B cell (primary cell): Measurements from ENCODE around the gene KRT82. TPM values are rescaled to one million over a fixed set of nuclear protein-coding genes. Genes with fewer than 3 reads are reported as not detected.

Experiments used
- ATAC-seq: fragments of 200-7000 bp; cut with Tn5 transposase; one replicate; pipeline ENCODE4 v1.10.0; 2021; ENCODE audit warnings: low read depth, mild to moderate bottlenecking, moderate number of reproducible peaks, moderate library complexity
- CTCF ChIA-PET: fragments of 350-600 bp; sonication (Branson Sonifier 250); formaldehyde crosslinking; loops from one replicate; lab custom pipeline; 2021; ENCODE audit warnings: antibody characterized with exemption, inconsistent platforms; lab: Charles Lee
- POLR2A ChIA-PET: fragments of 350-600 bp; sonication (Branson Sonifier 250); formaldehyde crosslinking; loops from one replicate; lab custom pipeline; 2021; ENCODE audit warnings: antibody characterized with exemption; lab: Charles Lee
- DNase-seq: peaks from one replicate; pipeline ENCODE4 v3.0.0; 2013
- H2AFZ ChIP-seq: 2 replicates; pipeline ENCODE4 v1.6.1; 2012; ENCODE audit warnings: mild to moderate bottlenecking, low read depth, low read length; ENCODE audit not compliant: insufficient read depth, poor library complexity, severe bottlenecking
- H3K27ac ChIP-seq, 2 donors: 1 replicate in 1 of 2; 2 replicates in 1 of 2; pipeline ENCODE4 v1.5.1; 2012 to 2013; ENCODE audit warnings: low read length in 2 of 2, mild to moderate bottlenecking in 2 of 2, moderate library complexity in 1 of 2
- H3K27me3 ChIP-seq, 4 experiments: fragments of 200-600 bp in 1 of 4; sonication (generic) in 1 of 4; replicated peaks in 1 of 4; 1 replicate in 2 of 4; 2 replicates in 2 of 4; pipeline versions ENCODE4 v1.6.1 to v1.7.0; 2013 to 2016; ENCODE audit warnings: low read length in 3 of 4, mild to moderate bottlenecking in 2 of 4, mixed read lengths in 1 of 4, moderate library complexity in 1 of 4; ENCODE audit not compliant: insufficient read depth in 4 of 4, control insufficient read depth in 3 of 4; ENCODE audit errors: control extremely low read depth in 1 of 4
- H3K36me3 ChIP-seq, 2 experiments: replicated peaks in 1 of 2; 1 replicate in 1 of 2; 2 replicates in 1 of 2; pipeline versions ENCODE4 v1.6.1 to v1.7.1; 2013; ENCODE audit warnings: low read length in 1 of 2; ENCODE audit not compliant: insufficient read depth in 2 of 2, control insufficient read depth in 1 of 2; ENCODE audit errors: control extremely low read depth in 1 of 2, extremely low read depth in 1 of 2
- H3K4me1 ChIP-seq, 2 donors: fragments of 200-600 bp in 1 of 2; sonication (generic) in 1 of 2; 1 replicate in 1 of 2; 2 replicates in 1 of 2; pipeline versions ENCODE4 v1.5.1 to v1.6.1; 2013 to 2017; ENCODE audit warnings: low read length in 2 of 2; ENCODE audit not compliant: control insufficient read depth in 2 of 2, insufficient read depth in 2 of 2
- H3K4me2 ChIP-seq: replicated peaks from 2 replicates; pipeline ENCODE3; 2012; ENCODE audit warnings: mild to moderate bottlenecking, low read depth, low read length; ENCODE audit not compliant: poor library complexity, severe bottlenecking
- H3K4me3 ChIP-seq, 5 experiments: fragments of 200-600 bp in 1 of 5; sonication (generic) in 1 of 5; 1 replicate in 3 of 5; 2 replicates in 2 of 5; pipeline versions ENCODE4 v1.5.1 to v1.7.0; 2011 to 2016; ENCODE audit warnings: low read length in 4 of 5, mild to moderate bottlenecking in 4 of 5, low read depth in 2 of 5, control low read depth in 1 of 5, moderate library complexity in 1 of 5; ENCODE audit not compliant: insufficient read depth in 1 of 5; ENCODE audit errors: control extremely low read depth in 1 of 5, extremely low read depth in 1 of 5
- H3K79me2 ChIP-seq: fragments of 200-600 bp; sonication (generic); one replicate; pipeline ENCODE4 v1.6.0; 2016; ENCODE audit warnings: low read length; ENCODE audit not compliant: control insufficient read depth, insufficient read depth
- H3K9ac ChIP-seq: fragments of 200-600 bp; sonication (generic); 2 replicates; pipeline ENCODE4 v1.6.1; 2017; ENCODE audit warnings: mild to moderate bottlenecking, low read length, moderate library complexity
- H3K9me3 ChIP-seq, 3 donors: one replicate each; pipeline versions ENCODE4 v1.6.1 to v1.7.1; 2013; ENCODE audit warnings: low read length in 2 of 3; ENCODE audit not compliant: control insufficient read depth in 2 of 3, insufficient read depth in 1 of 3; ENCODE audit errors: control extremely low read depth in 1 of 3
- H4K20me1 ChIP-seq: 2 replicates; pipeline ENCODE4 v1.6.0; 2012; ENCODE audit warnings: mild to moderate bottlenecking, low read length; ENCODE audit not compliant: insufficient read depth, control insufficient read depth, poor library complexity, severe bottlenecking
- H3K27ac Mint-ChIP-seq: one replicate; pipeline ENCODE4 v1.8.0; 2021; ENCODE audit warnings: mixed read lengths
- H3K27me3 Mint-ChIP-seq: one replicate; pipeline ENCODE4 v1.8.0; 2021; ENCODE audit warnings: mixed read lengths
- H3K4me1 Mint-ChIP-seq: one replicate; pipeline ENCODE4 v1.8.0; 2021; ENCODE audit warnings: mixed read lengths
- H3K4me3 Mint-ChIP-seq: one replicate; pipeline ENCODE4 v1.8.0; 2021; ENCODE audit warnings: mixed read lengths
- H3K9me3 Mint-ChIP-seq: one replicate; pipeline ENCODE4 v1.8.0; 2022; ENCODE audit warnings: mixed read lengths; ENCODE audit not compliant: insufficient read depth
- EZH2 ChIP-seq: IDR thresholded peaks from 2 replicates; pipeline ENCODE4 v1.6.1; 2012; ENCODE audit warnings: borderline replicate concordance, low read depth, mild to moderate bottlenecking, moderate library complexity, low read length; ENCODE audit not compliant: insufficient read depth, poor library complexity, severe bottlenecking
- WGBS: methylation state at CpG from one replicate; pipeline ENCODE4 v1.1.5; 2013; ENCODE audit warnings: missing lambda C conversion rate; ENCODE audit not compliant: insufficient coverage; 5-methylcytosine and 5-hydroxymethylcytosine counted together
- intact Hi-C: fragments of 100-400 bp; cut with micrococcal nuclease; formaldehyde crosslinking; loops from one replicate; pipeline ENCODE4 v1.10.0; 2022
- polyA plus RNA-seq: library from polyadenylated mRNA; depleted of rRNA; stranded (reverse); fragments of >200 nt; gene quantifications from 2 replicates; pipeline ENCODE4 v1.2.3, GENCODE V29; 2012
- total RNA-seq, 2 donors: library from RNA; stranded (reverse); fragments of 120-200 nt in 1 of 2; gene quantifications; 1 replicate in 1 of 2; 2 replicates in 1 of 2; pipeline versions ENCODE4 v1.2.3 to v1.2.4, GENCODE V29; 2013 to 2022
- TF ChIP-seq, protein P1 (sequence below): fragments of 200-600 bp; IDR thresholded peaks from one replicate; pipeline ENCODE4 v1.8.0; 2022; ENCODE audit warnings: antibody characterized with exemption, mild to moderate bottlenecking

The KRT82 gene
- total and polyA plus RNA-seq, 2 donors (not counting 1 experiment from before 2014, with no cell fraction given) = not detected

DNA sequence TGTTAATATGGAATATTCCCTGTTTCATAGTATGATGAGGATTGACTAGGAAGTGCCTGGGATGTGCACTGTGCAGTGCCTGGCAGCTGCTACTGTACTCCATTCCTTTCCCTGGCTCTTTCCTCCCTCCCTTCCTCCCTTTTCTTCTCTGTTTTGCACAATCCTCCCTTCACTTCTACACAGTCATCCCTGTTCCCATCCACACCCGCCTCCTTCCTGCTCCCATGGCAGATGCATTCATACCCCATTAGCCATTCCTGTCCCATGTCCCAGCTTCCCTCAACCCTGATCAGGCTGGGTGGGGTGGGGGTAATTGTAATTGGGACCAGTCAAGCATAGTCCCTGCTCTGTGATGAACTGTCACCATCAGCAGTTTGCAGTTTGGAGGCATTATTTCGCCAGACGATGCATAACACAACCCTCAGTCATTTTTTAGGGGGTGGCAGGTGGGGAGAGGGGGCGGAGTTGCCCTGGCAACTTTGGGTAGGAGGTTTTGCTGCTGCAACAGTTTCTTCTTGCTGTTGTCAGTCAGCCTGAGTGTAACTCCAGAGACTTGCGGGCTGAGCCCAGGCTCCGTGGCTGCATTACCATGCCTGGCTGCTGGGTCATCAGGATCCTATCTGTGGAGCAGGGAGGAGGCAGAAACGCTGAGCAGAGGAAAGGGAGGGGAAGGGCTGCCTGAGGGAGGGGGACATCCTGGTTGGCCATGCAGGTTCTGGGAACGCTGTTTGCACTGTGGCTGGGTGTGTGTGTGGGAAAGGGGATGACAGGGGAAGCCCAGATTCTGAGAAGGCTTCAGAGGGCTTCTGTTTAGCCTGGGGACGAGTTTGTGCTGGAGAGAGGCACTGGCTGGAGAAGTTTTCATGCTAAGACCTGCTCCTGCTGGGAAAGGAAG, 16.6 kb downstream of the KRT82 start:
- no peak overlapping the region for H3K27ac ChIP-seq
- peaks cover 0 to 4% (median 0%) of the 10 kb centered on the region in 4 experiments for H3K27me3 ChIP-seq
- no peaks in the 10 kb centered on the region for H4K20me1 ChIP-seq
- no peak overlapping the region for H2AFZ ChIP-seq
- no peaks in the 10 kb centered on the region for H3K9me3 Mint-ChIP-seq
- POLR2A ChIA-PET = no interaction called here
- H3K4me3 ChIP-seq = no peak overlapping the region
- ATAC-seq = no peak
- no peak overlapping the region for H3K27ac Mint-ChIP-seq
- no peaks in the 10 kb centered on the region for H3K4me1 ChIP-seq
- no peak for DNase-seq
- WGBS = 68% methylated on average over 7 of the region's 9 CpGs
- peaks cover 10% of the 10 kb centered on the region for H3K27me3 Mint-ChIP-seq
- H3K9me3 ChIP-seq = no peaks in the 10 kb centered on the region
- CTCF ChIA-PET = no interaction called here
- no peak overlapping the region for H3K9ac ChIP-seq
- H3K4me1 Mint-ChIP-seq = no peaks in the 10 kb centered on the region
- H3K36me3 ChIP-seq = no peaks in the 10 kb centered on the region
- no peak overlapping the region for H3K4me3 Mint-ChIP-seq
- H3K4me2 ChIP-seq = no peak overlapping the region
- intact Hi-C loops = no loop called here
- TF ChIP-seq, protein P1, sequence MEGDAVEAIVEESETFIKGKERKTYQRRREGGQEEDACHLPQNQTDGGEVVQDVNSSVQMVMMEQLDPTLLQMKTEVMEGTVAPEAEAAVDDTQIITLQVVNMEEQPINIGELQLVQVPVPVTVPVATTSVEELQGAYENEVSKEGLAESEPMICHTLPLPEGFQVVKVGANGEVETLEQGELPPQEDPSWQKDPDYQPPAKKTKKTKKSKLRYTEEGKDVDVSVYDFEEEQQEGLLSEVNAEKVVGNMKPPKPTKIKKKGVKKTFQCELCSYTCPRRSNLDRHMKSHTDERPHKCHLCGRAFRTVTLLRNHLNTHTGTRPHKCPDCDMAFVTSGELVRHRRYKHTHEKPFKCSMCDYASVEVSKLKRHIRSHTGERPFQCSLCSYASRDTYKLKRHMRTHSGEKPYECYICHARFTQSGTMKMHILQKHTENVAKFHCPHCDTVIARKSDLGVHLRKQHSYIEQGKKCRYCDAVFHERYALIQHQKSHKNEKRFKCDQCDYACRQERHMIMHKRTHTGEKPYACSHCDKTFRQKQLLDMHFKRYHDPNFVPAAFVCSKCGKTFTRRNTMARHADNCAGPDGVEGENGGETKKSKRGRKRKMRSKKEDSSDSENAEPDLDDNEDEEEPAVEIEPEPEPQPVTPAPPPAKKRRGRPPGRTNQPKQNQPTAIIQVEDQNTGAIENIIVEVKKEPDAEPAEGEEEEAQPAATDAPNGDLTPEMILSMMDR = no peak
- no peak for TF ChIP-seq EZH2
- H3K79me2 ChIP-seq = no peaks in the 10 kb centered on the region

DNA sequence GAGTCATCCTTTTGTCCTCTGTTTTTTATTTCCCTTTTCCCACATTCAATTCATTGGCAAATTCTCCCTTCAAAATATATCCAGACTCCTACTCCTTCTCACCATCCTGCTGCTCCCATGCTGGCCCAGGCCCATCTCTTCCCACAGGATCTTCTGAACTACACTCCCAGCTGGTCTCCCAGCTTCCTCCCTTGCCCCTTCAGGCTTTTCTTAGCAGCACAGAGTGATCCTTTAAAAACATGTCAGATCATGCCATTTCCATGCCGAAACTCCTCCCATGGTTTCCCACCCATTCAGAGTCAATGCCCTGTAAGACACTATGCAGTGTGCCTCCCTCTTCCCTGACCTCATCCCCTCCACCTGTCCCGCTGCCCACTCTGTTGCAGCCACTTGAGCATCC, 18.3 kb downstream of the KRT82 start:
- TF ChIP-seq EZH2 = no peak
- TF ChIP-seq, protein P1 = no peak
- 92% methylated on average over 2 of the region's 2 CpGs for WGBS
- POLR2A ChIA-PET = no interaction called here

More for the DNA sequence above, 18.3 kb downstream of the KRT82 start:
- Histone ChIP-seq H4K20me1 (no peaks in the 10 kb centered on the region), H3K9me3 (no peaks in the 10 kb centered on the region), H3K36me3 (no peaks in the 10 kb centered on the region), H3K27ac (no peak overlapping the region), H3K4me3 (no peak overlapping the region), H2AFZ (no peak overlapping the region), H3K27me3 (peaks cover 0 to 7% (median 0%) of the 10 kb centered on the region in 4 experiments), H3K4me2 (no peak overlapping the region), H3K79me2 (no peaks in the 10 kb centered on the region), H3K4me1 (peaks cover 0 to 2% of the 10 kb centered on the region in 2 donors), H3K9ac (no peak overlapping the region)
- H3K4me3 Mint-ChIP-seq = no peak overlapping the region
- H3K27ac Mint-ChIP-seq = no peak overlapping the region
- H3K27me3 Mint-ChIP-seq = peaks cover 11% of the 10 kb centered on the region
- ATAC-seq = no peak
- intact Hi-C loops = no loop called here
- peaks cover 3% of the 10 kb centered on the region for H3K4me1 Mint-ChIP-seq
- DNase-seq = no peak
- CTCF ChIA-PET = no interaction called here
- H3K9me3 Mint-ChIP-seq = no peaks in the 10 kb centered on the region
